Camera-type eye (tissue), 1 donor: Measurements from ENCODE around the gene EFHC1. TPM values are rescaled to one million over a fixed set of nuclear protein-coding genes. Genes with fewer than 3 reads are reported as not detected.

Experiments
- total RNA-seq: library from RNA; depleted of rRNA; stranded (reverse); fragments of >200 nt; gene quantifications from one replicate; pipeline ENCODE4 v1.2.3, GENCODE V29; 2014

The EFHC1 gene, protein sequence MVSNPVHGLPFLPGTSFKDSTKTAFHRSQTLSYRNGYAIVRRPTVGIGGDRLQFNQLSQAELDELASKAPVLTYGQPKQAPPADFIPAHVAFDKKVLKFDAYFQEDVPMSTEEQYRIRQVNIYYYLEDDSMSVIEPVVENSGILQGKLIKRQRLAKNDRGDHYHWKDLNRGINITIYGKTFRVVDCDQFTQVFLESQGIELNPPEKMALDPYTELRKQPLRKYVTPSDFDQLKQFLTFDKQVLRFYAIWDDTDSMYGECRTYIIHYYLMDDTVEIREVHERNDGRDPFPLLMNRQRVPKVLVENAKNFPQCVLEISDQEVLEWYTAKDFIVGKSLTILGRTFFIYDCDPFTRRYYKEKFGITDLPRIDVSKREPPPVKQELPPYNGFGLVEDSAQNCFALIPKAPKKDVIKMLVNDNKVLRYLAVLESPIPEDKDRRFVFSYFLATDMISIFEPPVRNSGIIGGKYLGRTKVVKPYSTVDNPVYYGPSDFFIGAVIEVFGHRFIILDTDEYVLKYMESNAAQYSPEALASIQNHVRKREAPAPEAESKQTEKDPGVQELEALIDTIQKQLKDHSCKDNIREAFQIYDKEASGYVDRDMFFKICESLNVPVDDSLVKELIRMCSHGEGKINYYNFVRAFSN
- 77.2 TPM for total RNA-seq

DNA sequence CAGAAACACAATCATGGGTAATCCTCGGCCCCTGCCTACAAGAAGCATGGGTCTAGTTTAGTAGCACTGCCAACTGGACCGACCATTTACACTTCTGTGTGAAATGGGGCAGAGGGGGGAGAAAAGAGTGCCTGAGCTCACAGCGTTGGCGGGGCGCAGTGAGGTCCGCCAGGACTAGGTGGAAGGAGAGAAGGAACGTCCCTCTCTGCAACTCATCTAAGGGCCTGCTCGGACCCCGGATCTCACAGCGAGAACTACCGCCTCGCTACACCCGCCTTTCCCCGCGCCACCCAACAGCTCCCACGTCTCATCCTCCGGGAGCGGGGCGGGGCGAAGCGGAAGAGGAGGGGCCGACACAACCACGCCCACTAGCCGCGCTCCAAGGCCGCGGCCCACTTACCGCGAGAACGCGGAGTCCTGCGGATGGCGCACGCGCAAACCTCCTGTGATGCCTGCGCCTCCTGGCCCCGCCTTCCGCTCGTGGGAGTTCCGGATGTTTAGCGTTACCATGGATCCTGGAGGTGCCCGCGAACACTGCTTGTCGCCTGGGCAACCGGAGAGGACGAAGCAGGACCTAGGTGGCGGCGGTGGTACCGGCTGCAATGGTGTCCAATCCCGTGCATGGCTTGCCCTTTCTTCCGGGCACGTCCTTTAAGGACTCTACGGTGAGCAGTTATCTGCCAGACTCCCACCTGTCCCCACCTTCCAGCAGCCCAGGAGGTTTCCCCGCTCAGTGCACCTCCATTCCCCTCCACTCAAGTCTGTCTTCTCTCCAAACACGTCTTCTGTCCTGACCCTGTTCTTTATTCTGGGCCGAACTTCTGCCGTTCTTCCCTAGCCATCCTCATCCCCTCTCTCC lies at the start of gene EFHC1:
EFHC1 (plus strand) TSS at position 534 of the 859 bp plus-strand sequence; CDS start at position 603, 69 bp downstream.

Other genes starting within 250 kb of the EFHC1 start
- gene IL17A, start 234.0 kb upstream of the EFHC1 start, total RNA-seq, result not detected
- gene IL17F, start 175.8 kb upstream of the EFHC1 start, total RNA-seq, result not detected
- 63.8 TPM for gene MCM3, start 135.6 kb upstream of the EFHC1 start, total RNA-seq
- 24.4 TPM for gene PAQR8, start 58.2 kb upstream of the EFHC1 start, total RNA-seq
- gene TRAM2, start 156.7 kb downstream of the EFHC1 start, total RNA-seq, result 19.9 TPM